GM12891 (cell line): Measurements from ENCODE around the gene SERF2.

Source experiments
- PAX5 ChIP-seq: IDR thresholded peaks from 2 replicates; pipeline ENCODE4 v1.6.1; 2011; ENCODE audit warnings: low read length, moderate library complexity, mild to moderate bottlenecking; ENCODE audit not compliant: insufficient read depth, severe bottlenecking
- POLR2A ChIP-seq: IDR thresholded peaks from 2 replicates; pipeline ENCODE4 v1.6.1; 2011; ENCODE audit warnings: low read depth, low read length, control low read depth
- POLR2AphosphoS5 ChIP-seq: IDR thresholded peaks from 2 replicates; pipeline ENCODE4 v1.6.1; 2011; ENCODE audit warnings: low read depth, low read length, control low read depth
- POU2F2 ChIP-seq: IDR thresholded peaks from 2 replicates; pipeline ENCODE4 v1.6.1; 2011; ENCODE audit warnings: low read depth, mild to moderate bottlenecking, control low read depth, low read length, moderate library complexity
- SPI1 ChIP-seq: IDR thresholded peaks from 2 replicates; pipeline ENCODE4 v1.6.1; 2011; ENCODE audit warnings: low read depth, low read length, control low read depth
- TAF1 ChIP-seq: IDR thresholded peaks from 2 replicates; pipeline ENCODE4 v1.6.1; 2011; ENCODE audit warnings: low read depth, low read length, control low read depth

- TF ChIP-seq POLR2AphosphoS5 (no peak), PAX5 (peak; percentile 30), POLR2A (no peak), TAF1 (no peak), POU2F2 (no peak), SPI1 (no peak)
Measured at GRCh38 chr15:43799209-43799944, 7.3 kb downstream of the SERF2 start.
